ENCODE results near the gene DLGAP1. TPM values are rescaled to one million over a fixed set of nuclear protein-coding genes. Genes with fewer than 3 reads are reported as not detected.
"Not testable (repeated sequence)": the region's sequence is repeated elsewhere in the genome, so short reads cannot be mapped to it uniquely, and the experiment has no call there.

DLGAP1 gene
- total and polyA plus RNA-seq, 2 of the 13 experiments (the other 11 are each of a cell fraction or from before 2014, with no cell fraction given) = 0.01 TPM; not detected in 1

- H3K9ac ChIP-seq (ENCODE audit: insufficient read depth, low read depth, low read length); H4K20me1 ChIP-seq (ENCODE audit: insufficient read depth, low read length); FAIRE-seq; POLR2A ChIA-PET; in situ Hi-C loops (cut with HindIII; ENCODE audit: extremely low pct_ligation_motif_present, low pct_unique_long_range_greater_than_20kb); H3K27ac ChIP-seq (ENCODE audit: extremely low read length, insufficient read depth, low read length); H3K9me3 ChIP-seq (ENCODE audit: low read length); H3K4me2 ChIP-seq (ENCODE audit: low read depth, low read length); H3K36me3 ChIP-seq (replicated peaks in 1 of 2; ENCODE audit: control insufficient read depth in 1 of 2, insufficient read depth in 2 of 2, low read length in 2 of 2); CTCF ChIA-PET (ENCODE audit: low intra/inter-chr PET ratio, low total read pairs); H3K4me1 ChIP-seq (ENCODE audit: insufficient read depth, low read length); DNase-seq (ENCODE audit: low spot score); H3K79me2 ChIP-seq (ENCODE audit: insufficient read depth, low read length); H3K4me3 ChIP-seq (replicated peaks in 1 of 3; ENCODE audit: insufficient read depth in 1 of 3, low read depth in 2 of 3, low read length in 3 of 3); intact Hi-C loops (cut with micrococcal nuclease; ENCODE audit: unreplicated experiment); H2AFZ ChIP-seq (ENCODE audit: low read length); BruUV-seq (replicated peaks); ATAC-seq; H3K27me3 ChIP-seq (ENCODE audit: control insufficient read depth in 1 of 2, insufficient read depth in 2 of 2, low read length in 2 of 2): not testable (repeated sequence)
- WGBS (ENCODE audit: low lambda C conversion rate) = 0% methylated on average over 3 of the region's 3 CpGs
Measured at GRCh38 chr18:4287340-4287739, 167.8 kb downstream of the DLGAP1 start.

GRCh38 chr18:4286256-4286655 is 168.9 kb downstream of the DLGAP1 start:
- Histone ChIP-seq H3K4me2 (ENCODE audit: low read depth, low read length) (no peak overlapping the region), H3K9me3 (ENCODE audit: low read length) (no peaks in the 10 kb centered on the region), H3K27ac (ENCODE audit: extremely low read length, insufficient read depth, low read length) (no peak overlapping the region), H3K4me1 (ENCODE audit: insufficient read depth, low read length) (no peaks in the 10 kb centered on the region), H3K79me2 (ENCODE audit: insufficient read depth, low read length) (no peaks in the 10 kb centered on the region), H4K20me1 (ENCODE audit: insufficient read depth, low read length) (no peaks in the 10 kb centered on the region), H3K36me3 (replicated peaks in 1 of 2; ENCODE audit: control insufficient read depth in 1 of 2, insufficient read depth in 2 of 2, low read length in 2 of 2) (no peaks in the 10 kb centered on the region), H3K4me3 (replicated peaks in 1 of 3; ENCODE audit: insufficient read depth in 1 of 3, low read depth in 2 of 3, low read length in 3 of 3) (no peak overlapping the region), H3K27me3 (ENCODE audit: control insufficient read depth in 1 of 2, insufficient read depth in 2 of 2, low read length in 2 of 2) (no peaks in the 10 kb centered on the region; a peak in 1 of 5 replicates), H3K9ac (ENCODE audit: insufficient read depth, low read depth, low read length) (no peak overlapping the region), H2AFZ (ENCODE audit: low read length) (no peak overlapping the region)
- in situ Hi-C loops (cut with HindIII; ENCODE audit: extremely low pct_ligation_motif_present, low pct_unique_long_range_greater_than_20kb) = no loop called here
- POLR2A ChIA-PET = no interaction called here
- WGBS (ENCODE audit: low lambda C conversion rate) = under 1% methylated on average over 5 of the region's 5 CpGs
- no peak for ATAC-seq
- intact Hi-C loops (cut with micrococcal nuclease; ENCODE audit: unreplicated experiment) = no loop called here
- no peak for TF ChIP-seq ELF1 (CRISPR knock-in tag; IDR thresholded peaks at IDR 0.05)
- TF ChIP-seq BRD4 (CRISPR knock-in tag; IDR thresholded peaks at IDR 0.05) = no peak
- no peak for TF ChIP-seq NFKBIZ (CRISPR knock-in tag; IDR thresholded peaks at IDR 0.05)
- TF ChIP-seq TERF1 (CRISPR knock-in tag; IDR thresholded peaks at IDR 0.05) = no peak
- no peak for TF ChIP-seq RBAK (CRISPR knock-in tag; IDR thresholded peaks at IDR 0.05)
- TF ChIP-seq NRL (CRISPR knock-in tag; IDR thresholded peaks at IDR 0.05; ENCODE audit: borderline replicate concordance) = no peak
- TF ChIP-seq ZNF180 (CRISPR knock-in tag; IDR thresholded peaks at IDR 0.05; ENCODE audit: borderline replicate concordance, low read depth) = no peak
- TF ChIP-seq ZFY (CRISPR knock-in tag; IDR thresholded peaks at IDR 0.05) = no peak
- no peak for TF ChIP-seq ZNF431 (CRISPR knock-in tag; IDR thresholded peaks at IDR 0.05; ENCODE audit: borderline replicate concordance, low read depth)
- no peak for TF ChIP-seq ZBTB7A (CRISPR knock-in tag; IDR thresholded peaks at IDR 0.05)
- CTCF ChIA-PET (ENCODE audit: low intra/inter-chr PET ratio, low total read pairs) = no interaction called here
- no peak for DNase-seq (ENCODE audit: low spot score)
- FAIRE-seq = no peak
- no TSS peak for BruUV-seq (replicated peaks)

Measured in HepG2 (cell line).